NB4 (cell line): Measurements from ENCODE around the gene FHIP1B.

Experiments used
- MYC ChIP-seq: IDR thresholded peaks from 2 replicates; pipeline ENCODE4 v1.6.1; 2011; ENCODE audit warnings: low read depth, low read length
- POLR2A ChIP-seq: IDR thresholded peaks from 2 replicates; pipeline ENCODE4 v1.6.1; 2011; ENCODE audit warnings: mild to moderate bottlenecking; ENCODE audit not compliant: insufficient read length; ENCODE audit errors: extremely low read depth
- TF ChIP-seq, protein P1 (sequence below): IDR thresholded peaks from one replicate; pipeline ENCODE4 v1.5.1; 2012; ENCODE audit warnings: low read depth, low read length
- TF ChIP-seq, protein P2 (sequence below): IDR thresholded peaks from 2 replicates; pipeline ENCODE4 v1.6.1; 2011; ENCODE audit warnings: low read depth, low read length

DNA sequence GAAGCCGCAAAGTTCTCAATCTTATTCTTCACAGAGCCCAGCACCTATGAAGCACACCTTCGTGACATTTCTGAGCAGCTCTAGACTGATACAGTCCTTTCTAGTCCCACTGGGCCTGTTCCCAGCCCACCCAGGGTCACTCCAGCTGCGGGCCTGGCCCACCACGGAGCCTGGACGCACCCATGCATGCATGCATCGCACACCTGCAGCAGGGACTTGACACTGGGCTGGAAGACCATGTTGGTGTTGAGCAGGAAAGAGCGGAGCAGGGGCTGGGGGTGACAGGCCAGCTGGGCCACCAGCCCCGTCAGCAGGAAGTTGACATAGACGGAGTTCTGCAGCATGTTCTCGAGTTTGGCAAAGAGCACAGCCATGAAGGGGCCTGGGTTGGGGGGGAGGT, 19.9 kb downstream of the FHIP1B start:
- TF ChIP-seq POLR2A (no peak), MYC (no peak)
- TF ChIP-seq, protein P1, sequence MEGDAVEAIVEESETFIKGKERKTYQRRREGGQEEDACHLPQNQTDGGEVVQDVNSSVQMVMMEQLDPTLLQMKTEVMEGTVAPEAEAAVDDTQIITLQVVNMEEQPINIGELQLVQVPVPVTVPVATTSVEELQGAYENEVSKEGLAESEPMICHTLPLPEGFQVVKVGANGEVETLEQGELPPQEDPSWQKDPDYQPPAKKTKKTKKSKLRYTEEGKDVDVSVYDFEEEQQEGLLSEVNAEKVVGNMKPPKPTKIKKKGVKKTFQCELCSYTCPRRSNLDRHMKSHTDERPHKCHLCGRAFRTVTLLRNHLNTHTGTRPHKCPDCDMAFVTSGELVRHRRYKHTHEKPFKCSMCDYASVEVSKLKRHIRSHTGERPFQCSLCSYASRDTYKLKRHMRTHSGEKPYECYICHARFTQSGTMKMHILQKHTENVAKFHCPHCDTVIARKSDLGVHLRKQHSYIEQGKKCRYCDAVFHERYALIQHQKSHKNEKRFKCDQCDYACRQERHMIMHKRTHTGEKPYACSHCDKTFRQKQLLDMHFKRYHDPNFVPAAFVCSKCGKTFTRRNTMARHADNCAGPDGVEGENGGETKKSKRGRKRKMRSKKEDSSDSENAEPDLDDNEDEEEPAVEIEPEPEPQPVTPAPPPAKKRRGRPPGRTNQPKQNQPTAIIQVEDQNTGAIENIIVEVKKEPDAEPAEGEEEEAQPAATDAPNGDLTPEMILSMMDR = no peak
- TF ChIP-seq, protein P2, sequence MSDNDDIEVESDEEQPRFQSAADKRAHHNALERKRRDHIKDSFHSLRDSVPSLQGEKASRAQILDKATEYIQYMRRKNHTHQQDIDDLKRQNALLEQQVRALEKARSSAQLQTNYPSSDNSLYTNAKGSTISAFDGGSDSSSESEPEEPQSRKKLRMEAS = no peak
